Panc1 (cell line): ENCODE measurements around the gene RASSF4. TPM values are rescaled to one million over a fixed set of nuclear protein-coding genes. Genes with fewer than 3 reads are reported as not detected.

Experiments used
- ATAC-seq: fragments of 200-7000 bp; cut with Tn5 transposase; 2 replicates; pipeline ENCODE4 v1.9.1; 2020; ENCODE audit warnings: mild to moderate bottlenecking, moderate library complexity
- BruUV-seq: library from RNA; stranded (reverse); fragments of 400-500 nt; replicated peaks from 2 replicates; lab custom pipeline; 2021; lab: Mats Ljungman, UMichigan
- CTCF ChIA-PET: fragments of 300-600 bp; sonication (Branson Sonifier 250); formaldehyde crosslinking; loops from one replicate; lab custom pipeline; 2022; ENCODE audit warnings: antibody characterized with exemption; lab: Charles Lee
- POLR2A ChIA-PET: fragments of 300-600 bp; sonication (Branson Sonifier 250); formaldehyde crosslinking; loops from one replicate; lab custom pipeline; 2022; ENCODE audit warnings: antibody characterized with exemption; lab: Charles Lee
- DNase-seq: peaks from one replicate; pipeline ENCODE4 v3.0.0-alpha.2; 2010; ENCODE audit warnings: low read depth, low spot score
- H3K27ac ChIP-seq: 2 replicates; pipeline ENCODE4 v1.5.1; 2011; ENCODE audit warnings: mild to moderate bottlenecking, low read length, inconsistent platforms
- H3K27me3 ChIP-seq: fragments of 200-500 bp; sonication (Bioruptor generic); 2 replicates; pipeline ENCODE4 v1.6.0; 2014; ENCODE audit warnings: low read length, inconsistent platforms; ENCODE audit not compliant: control insufficient read depth, insufficient read depth
- H3K36me3 ChIP-seq: fragments of 200-500 bp; sonication (Bioruptor generic); 2 replicates; pipeline ENCODE4 v1.5.1; 2014; ENCODE audit warnings: inconsistent platforms, mild to moderate bottlenecking, low read length, moderate library complexity; ENCODE audit not compliant: control insufficient read depth, insufficient read depth
- H3K4me1 ChIP-seq: 2 replicates; pipeline ENCODE4 v1.5.1; 2011; ENCODE audit warnings: inconsistent platforms, mild to moderate bottlenecking, low read length, moderate library complexity; ENCODE audit not compliant: control insufficient read depth, insufficient read depth
- H3K4me3 ChIP-seq, 2 experiments: 2 replicates each; pipeline ENCODE4 v1.5.1; 2011 to 2012; ENCODE audit warnings: low read depth in 2 of 2, low read length in 2 of 2, mild to moderate bottlenecking in 2 of 2, inconsistent platforms in 1 of 2, moderate library complexity in 1 of 2
- H3K9me3 ChIP-seq: fragments of 200-500 bp; sonication (Bioruptor generic); 2 replicates; pipeline ENCODE4 v1.5.1; 2014; ENCODE audit warnings: low read depth, mild to moderate bottlenecking, inconsistent platforms, low read length, moderate library complexity; ENCODE audit not compliant: control insufficient read depth, insufficient read depth
- CTCF ChIP-seq: fragments of 450-650 bp; IDR thresholded peaks from 2 replicates; pipeline ENCODE4 v1.5.1; 2017; ENCODE audit warnings: mild to moderate bottlenecking
- POLR2AphosphoS5 ChIP-seq: IDR thresholded peaks from 2 replicates; pipeline ENCODE4 v1.6.1; 2012; ENCODE audit warnings: mild to moderate bottlenecking, low read depth, low read length, moderate library complexity
- REST ChIP-seq, 2 experiments: IDR thresholded peaks; 2 replicates each; pipeline ENCODE4 v1.6.1; 2011 to 2012; ENCODE audit warnings: low read depth in 2 of 2, control low read depth in 1 of 2, low read length in 1 of 2, mild to moderate bottlenecking in 1 of 2, moderate library complexity in 1 of 2; ENCODE audit not compliant: insufficient read depth in 1 of 2
- SIN3A ChIP-seq: IDR thresholded peaks from 2 replicates; pipeline ENCODE4 v1.6.1; 2012; ENCODE audit warnings: low read depth, mild to moderate bottlenecking, low read length, moderate library complexity, borderline replicate concordance; ENCODE audit not compliant: insufficient read depth
- TCF7L2 ChIP-seq: IDR thresholded peaks from 2 replicates; pipeline ENCODE4 v1.6.1; 2011; ENCODE audit warnings: mild to moderate bottlenecking, low read depth, low read length, inconsistent platforms
- in situ Hi-C: cut with HindIII; loops from 2 replicates; pipeline ENCODE4 v1.10.0; 2016; ENCODE audit warnings: low sequenced_read_pairs, low pct_unique_long_range_greater_than_20kb
- intact Hi-C: fragments of 100-400 bp; cut with micrococcal nuclease; formaldehyde crosslinking; loops from one replicate; pipeline ENCODE4 v1.10.0; 2022; ENCODE audit not compliant: unreplicated experiment
- total RNA-seq: library from RNA; stranded (reverse); gene quantifications from one replicate; pipeline ENCODE4 v1.2.1, GENCODE V29; 2021; ENCODE audit not compliant: unreplicated experiment

The RASSF4 gene
- total RNA-seq, 1 experiment from 2014 or later, result 13.9 TPM

DNA sequence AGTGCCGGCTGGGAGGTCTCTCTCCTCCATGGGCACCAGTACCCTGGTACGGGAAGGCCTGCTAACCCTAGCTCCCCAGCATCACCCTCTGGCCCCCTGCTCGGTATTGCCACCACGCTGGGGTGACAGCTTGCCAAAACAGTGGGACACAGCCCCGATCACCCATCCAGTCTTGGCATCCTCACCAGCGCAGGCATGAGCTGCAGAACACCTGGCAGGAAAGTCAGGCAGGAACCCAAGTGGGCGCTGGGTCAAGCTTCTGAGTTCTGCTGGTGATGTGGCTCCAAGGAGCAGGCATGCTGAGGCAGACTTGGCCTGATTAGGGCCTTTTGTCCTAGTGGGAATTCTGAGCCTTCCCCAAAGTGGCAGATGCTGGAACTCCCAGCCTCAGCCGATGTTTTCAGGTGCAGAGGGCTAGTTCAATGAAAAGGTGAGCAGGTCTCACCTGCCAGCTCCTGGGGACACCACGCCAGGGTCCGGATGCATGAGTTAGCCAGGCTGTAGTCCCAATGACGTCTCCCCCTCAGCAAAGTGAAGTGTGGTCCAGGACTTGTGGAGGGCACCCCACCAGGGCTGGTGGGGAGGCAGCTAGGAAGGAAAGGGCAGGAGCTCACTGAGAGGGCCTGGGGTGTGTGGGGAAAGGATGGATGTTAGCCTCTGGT, 32.6 kb downstream of the RASSF4 start:
- DNase-seq (no peak), ATAC-seq (no peak)
- Histone ChIP-seq H3K4me1 (0 out of 2 replicates have a peak, but pooled peaks cover 7% of the 10 kb centered on the region), H3K36me3 (no peaks in the 10 kb centered on the region), H3K27me3 (no peaks in the 10 kb centered on the region), H3K9me3 (no peaks in the 10 kb centered on the region), H3K4me3 (no peak overlapping the region), H3K27ac (no peak overlapping the region)
- in situ Hi-C loops, result no loop called here
- intact Hi-C loops, result no loop called here
- BruUV-seq, result no TSS peak
- ChIA-PET POLR2A (no interaction called here), CTCF (no interaction called here)
- TF ChIP-seq POLR2AphosphoS5 (no peak), CTCF (no peak), TCF7L2 (no peak), REST (IDR thresholded peaks at IDR 0.05; ENCODE audit: insufficient read depth in 1 of 2, low read depth in 2 of 2, low read length in 1 of 2) (no peak), SIN3A (no peak)

DNA sequence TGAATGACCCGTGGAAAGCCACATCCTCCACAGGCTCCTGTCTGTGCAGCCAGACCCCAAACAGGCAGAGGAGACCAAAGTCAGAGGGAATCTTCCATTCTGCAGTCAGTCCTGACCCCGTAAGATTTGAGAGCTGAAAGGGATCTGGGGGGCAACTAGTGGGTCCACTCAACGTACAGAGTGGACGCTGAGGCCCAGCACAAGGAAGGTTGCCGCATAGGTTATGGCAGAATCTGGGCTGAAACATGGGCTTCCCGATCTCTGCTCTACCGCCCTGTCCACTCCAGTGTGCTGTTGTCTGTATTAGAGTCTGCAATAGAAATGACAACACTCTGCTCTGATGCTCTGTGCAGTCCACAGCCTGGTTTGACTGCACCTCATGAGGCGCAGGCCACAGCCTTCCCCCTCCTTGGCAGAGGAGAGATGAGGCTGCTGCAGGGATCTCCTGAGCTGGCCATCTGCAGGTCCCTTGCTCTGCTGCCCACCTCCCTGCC, 33.2 kb downstream of the RASSF4 start:
- Histone ChIP-seq H3K9me3 (no peaks in the 10 kb centered on the region), H3K27me3 (no peaks in the 10 kb centered on the region), H3K4me3 (no peak overlapping the region), H3K4me1 (0 out of 2 replicates have a peak, but pooled peaks cover 7% of the 10 kb centered on the region), H3K36me3 (no peaks in the 10 kb centered on the region), H3K27ac (no peak overlapping the region)
- ChIA-PET POLR2A (no interaction called here), CTCF (no interaction called here)
- BruUV-seq, result no TSS peak
- intact Hi-C loops (no loop called here), in situ Hi-C loops (no loop called here)
- no peak for ATAC-seq
- no peak for DNase-seq
- TF ChIP-seq POLR2AphosphoS5 (no peak), TCF7L2 (no peak), SIN3A (no peak), CTCF (no peak), REST (IDR thresholded peaks at IDR 0.05; ENCODE audit: insufficient read depth in 1 of 2, low read depth in 2 of 2, low read length in 1 of 2) (no peak)
